GM12801 (cell line): ENCODE measurements around the gene FAM227B.

Source experiments
- TF ChIP-seq, protein P1 (sequence below): IDR thresholded peaks from one replicate; pipeline ENCODE4 v1.5.1; 2011; ENCODE audit warnings: control low read depth; ENCODE audit not compliant: insufficient read length; ENCODE audit errors: extremely low read depth

Gene FAM227B

DNA sequence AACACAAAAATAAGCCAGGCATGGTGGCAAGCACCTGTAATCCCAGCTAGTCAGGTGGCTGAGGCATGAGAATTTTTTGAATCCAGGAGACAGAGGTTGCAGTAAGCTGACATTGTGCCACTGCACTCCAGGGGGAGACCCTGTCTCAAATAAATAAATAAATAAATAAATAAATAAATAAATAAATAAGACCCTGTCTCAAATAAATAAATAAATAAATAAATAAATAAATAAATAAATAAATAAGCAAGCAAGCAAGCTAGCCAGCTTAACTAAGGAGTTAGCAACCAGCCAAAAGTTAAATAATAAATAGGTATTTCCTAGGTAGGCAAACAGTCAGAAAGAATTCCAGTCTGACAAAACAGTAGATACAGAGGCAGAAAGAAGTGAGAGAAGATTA, 326.7 kb downstream of the FAM227B start:
- TF ChIP-seq, protein P1, sequence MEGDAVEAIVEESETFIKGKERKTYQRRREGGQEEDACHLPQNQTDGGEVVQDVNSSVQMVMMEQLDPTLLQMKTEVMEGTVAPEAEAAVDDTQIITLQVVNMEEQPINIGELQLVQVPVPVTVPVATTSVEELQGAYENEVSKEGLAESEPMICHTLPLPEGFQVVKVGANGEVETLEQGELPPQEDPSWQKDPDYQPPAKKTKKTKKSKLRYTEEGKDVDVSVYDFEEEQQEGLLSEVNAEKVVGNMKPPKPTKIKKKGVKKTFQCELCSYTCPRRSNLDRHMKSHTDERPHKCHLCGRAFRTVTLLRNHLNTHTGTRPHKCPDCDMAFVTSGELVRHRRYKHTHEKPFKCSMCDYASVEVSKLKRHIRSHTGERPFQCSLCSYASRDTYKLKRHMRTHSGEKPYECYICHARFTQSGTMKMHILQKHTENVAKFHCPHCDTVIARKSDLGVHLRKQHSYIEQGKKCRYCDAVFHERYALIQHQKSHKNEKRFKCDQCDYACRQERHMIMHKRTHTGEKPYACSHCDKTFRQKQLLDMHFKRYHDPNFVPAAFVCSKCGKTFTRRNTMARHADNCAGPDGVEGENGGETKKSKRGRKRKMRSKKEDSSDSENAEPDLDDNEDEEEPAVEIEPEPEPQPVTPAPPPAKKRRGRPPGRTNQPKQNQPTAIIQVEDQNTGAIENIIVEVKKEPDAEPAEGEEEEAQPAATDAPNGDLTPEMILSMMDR: no peak

DNA sequence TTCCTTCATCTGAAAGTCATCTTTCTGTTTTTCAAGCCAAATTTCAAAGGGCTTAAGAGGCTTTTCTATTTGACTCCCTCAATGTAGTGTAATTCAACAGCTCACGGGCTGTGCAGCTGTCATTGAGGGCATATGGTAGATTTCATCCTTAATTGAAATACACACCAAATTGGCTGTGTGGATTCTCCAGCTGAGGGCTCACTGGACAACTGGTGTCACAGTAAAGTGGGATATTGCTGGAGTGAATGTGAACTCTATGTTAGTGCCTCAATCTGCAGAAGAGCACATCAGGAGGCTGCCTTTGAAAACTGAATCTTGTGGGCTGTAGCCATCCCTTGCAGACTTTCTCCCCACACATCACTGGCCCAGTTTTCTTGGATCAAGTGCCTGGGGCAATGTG, 330.4 kb downstream of the FAM227B start:
- TF ChIP-seq, protein P1: no peak

DNA sequence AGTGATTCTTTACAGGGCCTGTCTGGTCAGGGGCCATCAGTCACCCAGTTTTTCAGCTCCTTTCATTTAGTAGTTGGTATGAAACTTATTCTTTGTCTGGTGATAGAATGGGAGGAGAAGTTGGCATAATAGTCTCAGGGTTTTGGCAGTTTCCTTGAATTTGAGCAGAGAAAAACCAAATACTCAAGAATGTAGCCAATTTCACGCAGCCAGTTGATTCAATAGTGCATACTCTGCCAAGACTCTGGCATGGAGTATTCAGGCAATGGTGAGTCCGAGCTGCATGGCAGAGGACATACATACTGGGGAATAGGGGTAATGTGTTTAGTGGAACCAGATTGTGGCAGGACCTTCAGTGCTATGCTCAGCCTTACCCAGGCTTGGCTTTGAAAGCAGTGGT, 332.2 kb downstream of the FAM227B start:
- TF ChIP-seq, protein P1: no peak

DNA sequence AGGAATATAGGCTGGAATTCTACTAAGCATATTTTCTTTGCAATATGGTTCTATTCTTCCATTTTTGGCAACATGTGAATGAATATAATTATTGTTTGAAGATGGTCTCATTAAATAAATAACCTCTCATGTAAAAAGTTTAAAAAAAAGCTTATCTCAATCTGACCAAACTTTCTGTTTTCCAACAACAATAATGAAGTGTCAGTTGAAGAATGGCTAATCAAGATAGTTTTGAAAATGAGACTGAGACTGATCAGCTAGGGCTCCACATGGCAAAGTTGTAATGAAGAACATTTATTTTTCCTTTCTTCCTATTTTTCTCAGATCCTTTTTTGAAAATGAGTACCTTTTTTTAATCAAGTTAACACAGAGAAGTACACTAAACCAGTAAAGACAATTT, 333.1 kb downstream of the FAM227B start:
- TF ChIP-seq, protein P1: no peak

DNA sequence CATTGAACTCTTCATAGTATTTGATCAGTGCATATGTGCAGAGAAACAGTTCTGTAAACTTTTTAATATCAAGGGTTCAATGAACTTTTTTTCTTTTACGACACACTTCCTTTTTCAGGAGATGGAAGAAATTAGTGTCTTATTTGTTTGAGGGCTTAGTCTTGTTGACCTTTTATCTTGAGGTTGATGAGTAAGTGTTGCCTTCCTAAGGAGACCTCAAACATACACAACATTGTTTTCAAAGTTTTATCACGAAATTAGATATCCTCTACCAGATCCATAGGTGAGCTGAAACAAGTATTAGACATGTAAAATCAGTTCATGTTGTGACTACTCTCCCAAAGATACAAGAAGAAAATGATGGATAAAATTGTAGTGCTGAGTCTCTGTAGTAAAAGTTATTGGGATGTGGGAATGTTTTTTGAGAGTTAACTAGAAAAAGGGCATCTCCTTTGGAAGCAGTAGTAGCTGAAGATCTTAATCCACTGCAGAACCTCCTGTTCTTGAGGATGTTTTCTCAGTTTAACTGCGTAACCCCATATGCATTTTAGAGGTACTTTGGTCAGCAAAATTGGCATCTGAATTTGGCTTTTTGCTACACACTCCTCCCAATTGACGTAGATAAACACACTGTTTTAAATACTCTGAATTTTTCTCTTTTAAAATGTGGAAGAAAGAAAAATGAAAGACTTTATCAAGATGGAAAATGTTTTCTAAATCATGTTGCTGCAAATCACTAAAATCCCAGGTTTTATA, 333.8 kb downstream of the FAM227B start:
- TF ChIP-seq, protein P1: no peak

DNA sequence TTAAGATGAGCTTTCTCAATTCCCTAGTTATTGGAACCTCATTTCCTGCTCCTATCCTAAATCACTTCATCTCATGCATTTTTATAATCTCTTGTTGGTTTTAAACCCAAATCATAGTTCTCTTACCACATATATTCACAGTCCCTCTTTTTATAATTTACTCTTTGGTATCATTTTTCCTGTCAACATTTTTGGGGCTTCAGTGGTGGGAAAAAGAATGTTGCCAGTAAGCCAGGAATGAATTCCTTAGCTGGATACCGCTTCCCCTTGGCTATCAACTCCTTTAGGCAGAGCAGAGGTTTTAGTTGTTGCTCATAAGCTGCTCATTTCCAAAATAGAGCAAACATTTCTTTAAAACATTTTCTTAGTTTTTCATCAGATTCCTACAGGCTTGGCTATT, 338.3 kb downstream of the FAM227B start:
- TF ChIP-seq, protein P1: no peak

DNA sequence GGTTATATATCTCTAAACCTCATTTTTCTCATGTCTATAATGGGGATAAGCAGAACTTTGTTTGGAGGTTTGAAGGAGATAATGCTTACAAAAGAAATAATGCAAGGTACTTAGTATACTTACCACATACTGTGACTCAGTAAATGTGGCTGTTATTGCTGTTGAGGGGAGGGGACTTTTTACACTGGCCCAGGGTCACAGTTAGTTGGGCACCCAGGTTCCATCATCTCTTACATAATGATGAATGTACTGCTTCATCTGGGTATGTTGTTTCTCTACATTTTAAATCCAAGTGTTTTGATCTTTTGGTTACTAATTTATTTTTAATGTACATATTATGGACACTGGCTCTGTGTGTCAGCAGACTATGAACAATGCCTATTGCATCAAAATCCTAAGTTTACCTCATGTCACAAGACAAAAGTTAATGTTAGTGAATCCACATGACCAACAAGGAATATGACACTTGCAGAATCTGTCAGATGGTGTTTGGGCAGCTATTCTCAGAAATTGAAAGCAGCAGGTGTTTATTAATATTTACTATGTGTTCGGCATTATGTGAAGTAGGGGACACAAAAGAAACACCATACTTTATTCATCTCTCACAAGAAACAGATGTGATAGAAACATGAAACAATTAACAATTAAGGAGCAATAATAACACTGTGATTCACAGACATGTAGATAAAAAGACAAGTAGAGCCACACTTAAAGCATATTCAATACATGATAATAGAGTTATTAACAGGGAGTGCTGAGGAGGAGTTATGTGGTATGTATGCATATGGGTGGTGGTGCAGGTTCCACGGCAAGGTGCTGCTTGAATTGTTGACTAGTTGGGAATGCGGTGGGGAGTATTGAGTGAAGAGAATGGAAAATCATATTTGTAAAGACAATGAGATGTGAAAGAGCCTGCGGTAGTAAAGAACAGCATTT, 340.8 kb downstream of the FAM227B start:
- TF ChIP-seq, protein P1: no peak
